BLaER1 (cell line): ENCODE measurements around the gene RCAN2.
A peak's percentile ranks its signal among the peaks of the same experiment; 100 is the strongest.

Experiments
- H3K27ac ChIP-seq: shearing (Covaris generic); formaldehyde crosslinking; 2 replicates; pipeline ENCODE4 v1.8.1; 2022
- H3K27me3 ChIP-seq: shearing (Covaris generic); formaldehyde crosslinking; 2 replicates; pipeline ENCODE4 v1.8.1; 2022
- H3K36me3 ChIP-seq: shearing (Covaris generic); formaldehyde crosslinking; 2 replicates; pipeline ENCODE4 v1.8.1; 2022
- H3K4me1 ChIP-seq: shearing (Covaris generic); formaldehyde crosslinking; 2 replicates; pipeline ENCODE4 v1.8.1; 2022
- H3K4me2 ChIP-seq: shearing (Covaris generic); formaldehyde crosslinking; 2 replicates; pipeline ENCODE4 v1.8.1; 2022
- H3K4me3 ChIP-seq: shearing (Covaris generic); formaldehyde crosslinking; 2 replicates; pipeline ENCODE4 v1.8.1; 2022
- H3K9ac ChIP-seq: shearing (Covaris generic); formaldehyde crosslinking; 2 replicates; pipeline ENCODE4 v1.8.1; 2022
- H3K9me3 ChIP-seq: shearing (Covaris generic); formaldehyde crosslinking; 2 replicates; pipeline ENCODE4 v1.8.1; 2022
- H4K20me1 ChIP-seq: shearing (Covaris generic); formaldehyde crosslinking; 2 replicates; pipeline ENCODE4 v1.8.1; 2022
- Cebpa-rat ChIP-seq: shearing (Covaris generic); IDR thresholded peaks from 2 replicates; pipeline ENCODE4 v1.8.1; 2022

RCAN2 gene

GRCh38 chr6:46254331-46254730, 236.9 kb downstream of the RCAN2 start:
- Histone ChIP-seq H3K4me3 (no peak overlapping the region), H3K27ac (no peak overlapping the region), H3K27me3 (no peaks in the 10 kb centered on the region), H4K20me1 (no peaks in the 10 kb centered on the region), H3K4me2 (no peak overlapping the region), H3K4me1 (no peaks in the 10 kb centered on the region), H3K9ac (no peak overlapping the region), H3K9me3 (no peaks in the 10 kb centered on the region), H3K36me3 (no peaks in the 10 kb centered on the region)
- TF ChIP-seq Cebpa-rat: no peak

- Histone ChIP-seq H3K27ac (no peak overlapping the region), H3K4me1 (peaks cover 6% of the 10 kb centered on the region), H3K4me3 (no peak overlapping the region), H3K27me3 (no peaks in the 10 kb centered on the region), H3K9me3 (no peaks in the 10 kb centered on the region), H3K4me2 (no peak overlapping the region), H3K9ac (no peak overlapping the region), H4K20me1 (no peaks in the 10 kb centered on the region), H3K36me3 (no peaks in the 10 kb centered on the region)
- TF ChIP-seq Cebpa-rat: no peak
Observed at GRCh38 chr6:46251583-46252339, 239.5 kb downstream of the RCAN2 start.

- no peaks in the 10 kb centered on the region for H3K36me3 ChIP-seq
- TF ChIP-seq Cebpa-rat: no peak
- H3K27ac ChIP-seq: no peak overlapping the region
- no peak overlapping the region for H3K9ac ChIP-seq
- H3K9me3 ChIP-seq: no peaks in the 10 kb centered on the region
- no peak overlapping the region for H3K4me3 ChIP-seq
- no peaks in the 10 kb centered on the region for H3K27me3 ChIP-seq
- no peaks in the 10 kb centered on the region for H4K20me1 ChIP-seq
- peaks cover 43% of the 10 kb centered on the region for H3K4me1 ChIP-seq
- no peak overlapping the region for H3K4me2 ChIP-seq
Observed at GRCh38 chr6:46248143-46248542, 243.1 kb downstream of the RCAN2 start.

- Histone ChIP-seq H3K9me3 (no peaks in the 10 kb centered on the region), H3K36me3 (no peaks in the 10 kb centered on the region), H3K9ac (no peak overlapping the region), H3K4me2 (peak overlapping the region; percentile 77; the same call in 1 of the 2 replicates), H3K27me3 (no peaks in the 10 kb centered on the region), H3K4me3 (no peak overlapping the region), H3K27ac (no peak overlapping the region), H3K4me1 (peaks cover 46% of the 10 kb centered on the region), H4K20me1 (no peaks in the 10 kb centered on the region)
- no peak for TF ChIP-seq Cebpa-rat
Observed at GRCh38 chr6:46246727-46247126, 244.5 kb downstream of the RCAN2 start.

GRCh38 chr6:46246081-46246480, 245.2 kb downstream of the RCAN2 start:
- no peaks in the 10 kb centered on the region for H3K27me3 ChIP-seq
- no peaks in the 10 kb centered on the region for H4K20me1 ChIP-seq
- H3K4me3 ChIP-seq: no peak overlapping the region
- no peaks in the 10 kb centered on the region for H3K9me3 ChIP-seq
- no peak for TF ChIP-seq Cebpa-rat
- H3K4me2 ChIP-seq: peak overlapping the region; percentile 77
- H3K4me1 ChIP-seq: peaks cover 49% of the 10 kb centered on the region
- no peaks in the 10 kb centered on the region for H3K36me3 ChIP-seq
- no peak overlapping the region for H3K9ac ChIP-seq
- H3K27ac ChIP-seq: no peak overlapping the region

- TF ChIP-seq Cebpa-rat: no peak
- no peak overlapping the region for H3K4me3 ChIP-seq
- no peaks in the 10 kb centered on the region for H3K27me3 ChIP-seq
- H3K9ac ChIP-seq: no peak overlapping the region
- no peaks in the 10 kb centered on the region for H3K9me3 ChIP-seq
- no peaks in the 10 kb centered on the region for H4K20me1 ChIP-seq
- peak overlapping the region; percentile 77 for H3K4me2 ChIP-seq
- H3K36me3 ChIP-seq: no peaks in the 10 kb centered on the region
- H3K4me1 ChIP-seq: peaks cover 58% of the 10 kb centered on the region
- peak overlapping the region; percentile 77 for H3K27ac ChIP-seq
Observed at GRCh38 chr6:46244670-46245069, 246.6 kb downstream of the RCAN2 start.

GRCh38 chr6:46243754-46244153, 247.5 kb downstream of the RCAN2 start:
- Histone ChIP-seq H3K4me2 (peak overlapping the region; percentile 77), H3K9me3 (no peaks in the 10 kb centered on the region), H3K4me1 (peaks cover 58% of the 10 kb centered on the region), H4K20me1 (no peaks in the 10 kb centered on the region), H3K36me3 (no peaks in the 10 kb centered on the region), H3K27me3 (no peaks in the 10 kb centered on the region), H3K4me3 (peak overlapping the region; percentile 42), H3K9ac (no peak overlapping the region), H3K27ac (peak overlapping the region; percentile 77)
- no peak for TF ChIP-seq Cebpa-rat

GRCh38 chr6:46242921-46243320, 248.3 kb downstream of the RCAN2 start:
- Histone ChIP-seq H3K27me3 (no peaks in the 10 kb centered on the region), H4K20me1 (no peaks in the 10 kb centered on the region), H3K4me2 (no peak overlapping the region), H3K9ac (no peak overlapping the region), H3K9me3 (no peaks in the 10 kb centered on the region), H3K27ac (peak overlapping the region; percentile 77; the same call in 1 of the 2 replicates), H3K36me3 (no peaks in the 10 kb centered on the region), H3K4me3 (no peak overlapping the region), H3K4me1 (peaks cover 58% of the 10 kb centered on the region)
- no peak for TF ChIP-seq Cebpa-rat

GRCh38 chr6:46240866-46241565, 250.2 kb downstream of the RCAN2 start:
- Histone ChIP-seq H3K9ac (no peak overlapping the region), H3K4me2 (peak overlapping the region; percentile 27; the same call in 1 of the 2 replicates), H3K4me1 (peaks cover 44% of the 10 kb centered on the region)

GRCh38 chr6:46236752-46237151, 254.5 kb downstream of the RCAN2 start:
- Histone ChIP-seq H3K27me3 (no peaks in the 10 kb centered on the region), H3K9me3 (peaks cover 2% of the 10 kb centered on the region; the same call in 1 of the 2 replicates), H3K36me3 (no peaks in the 10 kb centered on the region), H3K4me3 (no peak overlapping the region), H3K27ac (no peak overlapping the region), H4K20me1 (no peaks in the 10 kb centered on the region), H3K4me2 (no peak overlapping the region), H3K4me1 (peaks cover 52% of the 10 kb centered on the region), H3K9ac (no peak overlapping the region)
- TF ChIP-seq Cebpa-rat: no peak

More at GRCh38 chr6:46240866-46241565, 250.2 kb downstream of the RCAN2 start:
- Histone ChIP-seq H3K9me3 (no peaks in the 10 kb centered on the region), H3K27ac (no peak overlapping the region), H3K4me3 (no peak overlapping the region), H4K20me1 (no peaks in the 10 kb centered on the region), H3K27me3 (no peaks in the 10 kb centered on the region), H3K36me3 (no peaks in the 10 kb centered on the region)
- no peak for TF ChIP-seq Cebpa-rat
